ENCODE results near the gene MYO7B. TPM values are rescaled to one million over a fixed set of nuclear protein-coding genes. Genes with fewer than 3 reads are reported as not detected.

The MYO7B gene
- total RNA-seq, 4 donors from 2014 or later = 0.30 to 0.78 TPM; not detected in 2

DNA sequence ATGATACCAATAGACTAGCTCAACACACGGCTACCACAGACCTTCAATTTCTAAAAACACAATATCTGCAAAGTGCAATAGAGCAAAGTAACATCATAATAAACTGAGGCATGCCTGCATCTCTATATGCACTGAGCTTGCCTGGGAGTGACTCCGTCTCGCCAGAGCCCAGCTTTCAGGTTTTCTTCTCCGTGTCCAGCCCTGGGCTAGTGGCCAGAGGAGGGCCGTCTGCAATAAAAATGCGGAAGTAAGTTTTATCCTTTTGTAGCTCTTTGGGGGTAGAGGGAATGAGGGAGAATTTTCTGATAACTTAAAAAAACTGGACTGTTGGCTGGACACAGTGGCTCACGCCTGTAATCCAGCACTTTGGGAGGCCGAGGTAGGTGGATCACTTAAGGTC is 69.5 kb downstream of the MYO7B start:
- no peaks in the 10 kb centered on the region for H3K36me3 ChIP-seq

DNA sequence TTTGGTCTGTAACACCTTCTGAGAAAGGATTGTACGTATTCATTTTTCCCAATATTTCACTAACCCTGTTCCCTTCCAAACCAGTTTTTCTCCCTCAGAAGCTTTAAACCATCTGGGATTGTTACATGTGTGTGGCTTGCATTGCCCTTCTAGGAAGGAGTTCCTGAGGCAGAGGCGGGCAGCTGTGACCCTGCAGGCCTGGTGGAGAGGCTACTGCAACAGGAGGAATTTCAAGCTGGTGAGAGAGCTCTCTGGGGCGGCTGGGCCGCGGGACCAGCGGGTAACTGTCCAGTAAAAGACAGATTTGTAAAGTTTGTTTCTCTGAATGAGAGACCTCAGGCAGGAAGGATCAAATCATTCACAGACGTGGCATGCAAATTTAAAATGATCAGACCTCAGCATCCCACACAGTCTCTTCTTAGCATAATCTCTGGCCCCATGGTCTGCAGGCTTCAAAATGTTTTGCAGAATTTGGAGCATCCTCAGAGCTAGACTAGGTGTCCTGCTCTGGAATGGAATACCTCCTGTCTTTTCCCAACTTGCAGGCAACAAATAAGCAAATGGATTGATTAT is 70.3 kb downstream of the MYO7B start:
- 61 to 69% methylated on average over 7 of the region's 7 CpGs for WGBS, 2 donors
- peaks cover 0 to 16% (median 0%) of the 10 kb centered on the region in 4 donors for H3K9me3 ChIP-seq
- TF ChIP-seq, protein P1, sequence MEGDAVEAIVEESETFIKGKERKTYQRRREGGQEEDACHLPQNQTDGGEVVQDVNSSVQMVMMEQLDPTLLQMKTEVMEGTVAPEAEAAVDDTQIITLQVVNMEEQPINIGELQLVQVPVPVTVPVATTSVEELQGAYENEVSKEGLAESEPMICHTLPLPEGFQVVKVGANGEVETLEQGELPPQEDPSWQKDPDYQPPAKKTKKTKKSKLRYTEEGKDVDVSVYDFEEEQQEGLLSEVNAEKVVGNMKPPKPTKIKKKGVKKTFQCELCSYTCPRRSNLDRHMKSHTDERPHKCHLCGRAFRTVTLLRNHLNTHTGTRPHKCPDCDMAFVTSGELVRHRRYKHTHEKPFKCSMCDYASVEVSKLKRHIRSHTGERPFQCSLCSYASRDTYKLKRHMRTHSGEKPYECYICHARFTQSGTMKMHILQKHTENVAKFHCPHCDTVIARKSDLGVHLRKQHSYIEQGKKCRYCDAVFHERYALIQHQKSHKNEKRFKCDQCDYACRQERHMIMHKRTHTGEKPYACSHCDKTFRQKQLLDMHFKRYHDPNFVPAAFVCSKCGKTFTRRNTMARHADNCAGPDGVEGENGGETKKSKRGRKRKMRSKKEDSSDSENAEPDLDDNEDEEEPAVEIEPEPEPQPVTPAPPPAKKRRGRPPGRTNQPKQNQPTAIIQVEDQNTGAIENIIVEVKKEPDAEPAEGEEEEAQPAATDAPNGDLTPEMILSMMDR (IDR thresholded peaks at IDR 0.05) = no peak
- TF ChIP-seq POLR2A (IDR thresholded peaks at IDR 0.05) = no peak
- TF ChIP-seq EP300 (IDR thresholded peaks at IDR 0.05) = no peak
- H3K27ac ChIP-seq = no peak overlapping the region
- DNase-seq (ENCODE audit: low spot score in 2 of 2) = no peak
- no peaks in the 10 kb centered on the region for H3K27me3 ChIP-seq
- H3K4me3 ChIP-seq = no peak overlapping the region
- no peaks in the 10 kb centered on the region for H3K4me1 ChIP-seq
- no peaks in the 10 kb centered on the region for H3K36me3 ChIP-seq

More for the DNA sequence above, 69.5 kb downstream of the MYO7B start:
- H3K9me3 ChIP-seq = peaks cover 0 to 11% (median 0%) of the 10 kb centered on the region in 4 donors
- no peaks in the 10 kb centered on the region for H3K4me1 ChIP-seq
- 79 to 81% methylated on average over 8 of the region's 8 CpGs for WGBS, 2 donors
- no peaks in the 10 kb centered on the region for H3K27me3 ChIP-seq
- H3K4me3 ChIP-seq = no peak overlapping the region
- H3K27ac ChIP-seq = no peak overlapping the region
- no peak for DNase-seq (ENCODE audit: low spot score in 2 of 2)
- TF ChIP-seq, protein P1 (IDR thresholded peaks at IDR 0.05) = no peak
- TF ChIP-seq POLR2A (IDR thresholded peaks at IDR 0.05) = no peak
- TF ChIP-seq EP300 (IDR thresholded peaks at IDR 0.05) = no peak

DNA sequence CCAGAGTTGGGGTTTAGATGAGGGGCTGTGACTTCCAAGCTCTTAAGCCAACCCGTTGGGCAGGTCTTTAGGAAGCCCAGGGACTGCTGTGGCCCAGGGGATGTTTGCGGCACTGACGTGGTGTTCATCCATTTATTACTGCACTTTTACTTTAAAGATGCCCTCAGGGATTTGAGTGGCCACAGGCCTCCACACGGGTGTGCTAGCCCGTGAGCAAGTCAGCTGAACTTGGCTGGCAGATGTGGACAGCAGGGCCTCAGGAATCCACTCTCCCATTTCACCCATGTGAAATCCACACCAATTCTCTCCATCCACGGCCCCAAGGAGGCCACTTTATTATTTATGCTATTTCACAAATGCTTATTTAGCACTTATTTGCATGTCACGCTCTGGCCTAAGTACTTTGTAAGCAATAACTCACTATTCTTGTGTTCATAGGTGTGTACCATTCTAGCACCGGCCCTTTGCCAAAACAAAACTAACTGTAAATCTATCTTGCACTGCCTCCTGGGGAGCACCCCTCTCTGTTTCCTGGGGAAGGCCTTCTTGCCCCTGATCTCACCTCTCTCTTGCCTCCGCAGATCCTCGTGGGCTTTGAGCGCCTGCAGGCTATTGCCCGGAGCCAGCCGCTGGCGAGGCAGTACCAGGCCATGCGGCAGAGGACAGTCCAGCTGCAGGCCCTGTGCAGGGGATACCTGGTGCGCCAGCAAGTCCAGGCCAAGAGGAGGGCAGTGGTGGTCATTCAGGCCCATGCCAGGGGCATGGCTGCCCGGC is 71.3 kb downstream of the MYO7B start:
- H3K4me3 ChIP-seq = no peak overlapping the region
- no peaks in the 10 kb centered on the region for H3K27me3 ChIP-seq
- DNase-seq (ENCODE audit: low spot score in 2 of 2) = no peak
- no peaks in the 10 kb centered on the region for H3K4me1 ChIP-seq
- WGBS, 2 donors = 85 to 90% methylated on average over 17 of the region's 17 CpGs
- TF ChIP-seq EP300 (IDR thresholded peaks at IDR 0.05) (no peak), POLR2A (IDR thresholded peaks at IDR 0.05) (no peak)
- TF ChIP-seq, protein P1 (IDR thresholded peaks at IDR 0.05) = no peak
- no peaks in the 10 kb centered on the region for H3K36me3 ChIP-seq
- peaks cover 0 to 27% (median 0%) of the 10 kb centered on the region in 4 donors for H3K9me3 ChIP-seq
- H3K27ac ChIP-seq = no peak overlapping the region

DNA sequence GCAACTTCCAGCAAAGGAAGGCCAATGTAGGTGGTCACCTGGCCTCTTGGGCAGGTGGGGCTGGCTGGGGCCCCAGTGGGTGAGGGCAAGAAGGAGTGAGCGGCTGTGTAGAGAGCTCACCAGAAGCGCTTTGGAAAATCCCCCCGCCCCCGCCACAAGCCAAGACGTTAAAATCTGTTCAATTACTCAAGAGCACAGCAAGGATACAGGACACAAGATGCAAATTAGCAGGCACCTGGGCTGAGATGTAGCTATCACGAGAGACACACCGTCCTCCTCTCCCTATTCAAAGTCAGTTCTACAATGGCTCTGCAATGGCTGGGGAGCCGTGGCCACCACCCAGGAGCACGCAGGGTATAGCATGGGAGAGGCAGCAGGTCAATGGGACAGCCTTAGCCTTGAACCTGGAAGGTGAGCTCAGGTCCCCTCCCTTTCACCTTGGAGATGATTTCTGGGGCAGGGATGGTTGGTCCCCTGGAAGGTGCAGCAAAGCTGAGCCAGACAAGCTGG is 72.0 kb downstream of the MYO7B start:
- WGBS, 2 donors = 90 to 92% methylated on average over 9 of the region's 9 CpGs
- Histone ChIP-seq H3K9me3 (peaks cover 0 to 33% (median 0%) of the 10 kb centered on the region in 4 donors), H3K4me1 (no peaks in the 10 kb centered on the region), H3K27ac (no peak overlapping the region), H3K4me3 (no peak overlapping the region), H3K27me3 (no peaks in the 10 kb centered on the region), H3K36me3 (no peaks in the 10 kb centered on the region)
- DNase-seq (ENCODE audit: low spot score in 2 of 2) = no peak
- no peak for TF ChIP-seq EP300 (IDR thresholded peaks at IDR 0.05)
- TF ChIP-seq POLR2A (IDR thresholded peaks at IDR 0.05) = no peak
- TF ChIP-seq, protein P1 (IDR thresholded peaks at IDR 0.05) = no peak

Data from tibial nerve (tissue), 4 donors.